Left lung (tissue), 10 donors: ENCODE results near the gene ITGA11. TPM values are rescaled to one million over a fixed set of nuclear protein-coding genes. Genes with fewer than 3 reads are reported as not detected.

ENCODE experiments used
- ATAC-seq: fragments of 200-7000 bp; cut with Tn5 transposase; one replicate; pipeline ENCODE4 v1.9.1; 2020; ENCODE audit warnings: moderate library complexity
- DNase-seq, 4 donors: peaks; one replicate each; pipeline ENCODE4 v3.0.0-alpha.2; 2013 to 2020
- H3K27ac ChIP-seq, 2 donors: fragments of 200-600 bp; sonication (generic) in 1 of 2; one replicate each; pipeline versions ENCODE4 v1.5.0 to v1.8.0; 2020 to 2021
- H3K27me3 ChIP-seq, 2 donors: fragments of 200-600 bp; sonication (generic) in 1 of 2; one replicate each; pipeline versions ENCODE4 v1.5.0 to v1.8.0; 2020 to 2021
- H3K36me3 ChIP-seq, 2 donors: fragments of 200-600 bp; sonication (generic) in 1 of 2; one replicate each; pipeline versions ENCODE4 v1.5.0 to v1.8.0; 2020 to 2021
- H3K4me1 ChIP-seq, 2 donors: fragments of 200-600 bp; one replicate each; pipeline ENCODE4 v1.8.0; 2021
- H3K4me3 ChIP-seq, 2 donors: fragments of 200-600 bp; sonication (generic) in 1 of 2; one replicate each; pipeline versions ENCODE4 v1.5.0 to v1.8.0; 2020 to 2021; ENCODE audit warnings: mild to moderate bottlenecking in 1 of 2
- H3K9me3 ChIP-seq, 2 donors: fragments of 200-600 bp; sonication (generic) in 1 of 2; one replicate each; pipeline versions ENCODE4 v1.5.0 to v1.8.0; 2020 to 2021
- CTCF ChIP-seq, 2 donors: fragments of 200-600 bp; sonication (generic) in 1 of 2; IDR thresholded peaks; one replicate each; pipeline versions ENCODE4 v1.5.0 to v1.8.0; 2021; ENCODE audit warnings: antibody characterized with exemption in 2 of 2
- intact Hi-C, 2 donors: fragments of 100-400 bp; cut with DNase I; formaldehyde crosslinking; loops; one replicate each; pipeline versions ENCODE4 v1.11.2 to v1.14.2; 2022
- polyA plus RNA-seq, 6 donors: library from polyadenylated mRNA; unstranded; fragments of 120-200 nt; gene quantifications; one replicate each; pipeline ENCODE4 v1.2.1, GENCODE V29; 2013; ENCODE audit not compliant: insufficient read length in 6 of 6
- total RNA-seq, 2 donors: library from RNA; stranded (reverse); fragmentation: NEBNext Ultra II Directional; extraction: Animal tissue kit (Norgen Biotek cat#: 25700); gene quantifications; one replicate each; pipeline ENCODE4 v1.2.1, GENCODE V29; 2021
- donor health status: DM: no; HTN: yes; CAD: no.
- donor health status: DM: no; HTN: no; CAD: no.

ITGA11 gene
- total and polyA plus RNA-seq, 8 donors: 1.1 to 7.3 (median 1.8) TPM

GRCh38 chr15:68442041-68442440 lies 10.1 kb upstream of the ITGA11 start:
- peaks cover 0 to 13% of the 10 kb centered on the region in 2 donors for H3K27me3 ChIP-seq
- H3K4me1 ChIP-seq: no peaks in the 10 kb centered on the region
- no peak for TF ChIP-seq CTCF (IDR thresholded peaks at IDR 0.05)
- intact Hi-C loops: no loop called here
- no peak overlapping the region for H3K27ac ChIP-seq
- DNase-seq (peak in 1 of 4 donors; percentile 29), ATAC-seq (no peak)
- H3K4me3 ChIP-seq: no peak overlapping the region
- H3K36me3 ChIP-seq: no peaks in the 10 kb centered on the region
- no peaks in the 10 kb centered on the region for H3K9me3 ChIP-seq

DNA sequence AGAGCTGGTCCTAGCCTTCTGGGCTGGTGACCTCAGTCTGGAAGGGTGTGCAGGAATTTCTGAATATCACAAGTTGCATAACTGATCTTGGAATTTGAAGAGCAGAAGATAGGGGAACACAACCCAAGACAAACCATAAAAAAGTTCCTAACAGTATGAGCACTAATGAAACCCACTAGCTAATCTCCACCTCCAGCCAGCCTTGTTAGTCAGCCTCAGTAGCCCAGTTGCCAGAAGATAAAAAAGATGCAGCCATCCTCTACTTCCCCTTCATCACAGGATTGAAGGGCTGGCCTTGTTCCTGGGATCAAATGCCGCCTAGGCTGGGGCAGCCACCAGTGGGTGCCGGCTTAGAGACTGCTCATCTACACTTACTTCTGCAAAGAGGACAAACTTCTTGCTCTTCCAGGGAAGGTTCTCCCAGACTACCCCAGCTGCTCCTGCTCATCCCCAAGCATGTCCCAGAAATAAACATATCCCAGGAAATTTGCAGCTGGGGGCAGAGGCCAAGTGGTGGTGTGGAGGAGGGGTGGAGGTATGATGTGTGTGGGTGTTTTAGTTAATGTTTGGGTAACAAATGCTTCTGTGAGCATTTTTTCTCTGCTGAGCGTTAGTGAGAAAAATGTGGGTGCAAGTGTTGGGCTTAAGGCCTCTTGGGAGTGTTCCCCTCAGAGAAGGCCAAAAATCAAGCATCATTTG lies 9.2 kb upstream of the ITGA11 start:
- H3K27ac ChIP-seq: no peak overlapping the region
- ATAC-seq (peak; percentile 22), DNase-seq (no peak)
- no peaks in the 10 kb centered on the region for H3K9me3 ChIP-seq
- intact Hi-C loops: no loop called here
- no peaks in the 10 kb centered on the region for H3K4me1 ChIP-seq
- H3K36me3 ChIP-seq: no peaks in the 10 kb centered on the region
- H3K4me3 ChIP-seq: no peak overlapping the region
- no peak for TF ChIP-seq CTCF (IDR thresholded peaks at IDR 0.05)
- H3K27me3 ChIP-seq: peaks cover 0 to 22% of the 10 kb centered on the region in 2 donors

GRCh38 chr15:68440136-68440535 lies 8.2 kb upstream of the ITGA11 start:
- Histone ChIP-seq H3K27ac (no peak overlapping the region), H3K9me3 (no peaks in the 10 kb centered on the region), H3K27me3 (peaks cover 0 to 31% of the 10 kb centered on the region in 2 donors), H3K36me3 (no peaks in the 10 kb centered on the region), H3K4me1 (no peaks in the 10 kb centered on the region), H3K4me3 (no peak overlapping the region)
- intact Hi-C loops: no loop called here
- ATAC-seq (no peak), DNase-seq (no peak)
- no peak for TF ChIP-seq CTCF (IDR thresholded peaks at IDR 0.05)

GRCh38 chr15:68439506-68439905 lies 7.5 kb upstream of the ITGA11 start:
- no peak for ATAC-seq
- Histone ChIP-seq H3K4me1 (no peaks in the 10 kb centered on the region), H3K36me3 (no peaks in the 10 kb centered on the region), H3K27ac (no peak overlapping the region), H3K27me3 (peaks cover 0 to 35% of the 10 kb centered on the region in 2 donors), H3K4me3 (no peak overlapping the region), H3K9me3 (no peaks in the 10 kb centered on the region)
- DNase-seq: no peak
- TF ChIP-seq CTCF (IDR thresholded peaks at IDR 0.05): no peak
- intact Hi-C loops: no loop called here

- no peak overlapping the region for H3K27ac ChIP-seq
- H3K4me3 ChIP-seq: no peak overlapping the region
- no peak for TF ChIP-seq CTCF (IDR thresholded peaks at IDR 0.05)
- no peaks in the 10 kb centered on the region for H3K9me3 ChIP-seq
- H3K27me3 ChIP-seq: peaks cover 20 to 56% of the 10 kb centered on the region in 2 donors
- no peaks in the 10 kb centered on the region for H3K36me3 ChIP-seq
- DNase-seq (no peak), ATAC-seq (no peak)
- intact Hi-C loops: no loop called here
- H3K4me1 ChIP-seq: peaks cover 3 to 6% of the 10 kb centered on the region in 2 donors
These were observed 4.7 kb upstream of the ITGA11 start for GRCh38 chr15:68436680-68437079.
